Upper lobe of left lung (tissue), 6 donors: ENCODE data around the gene PPP1CC. TPM values are rescaled to one million over a fixed set of nuclear protein-coding genes. Genes with fewer than 3 reads are reported as not detected.

Experiments
- ATAC-seq, 2 donors: fragments of 200-7000 bp; cut with Tn5 transposase; one replicate each; pipeline ENCODE4 v1.9.1; 2022; ENCODE audit warnings: mild to moderate bottlenecking in 2 of 2, moderate library complexity in 2 of 2; ENCODE audit not compliant: low FRiP score in 2 of 2
- DNase-seq, 2 donors: peaks; one replicate each; pipeline ENCODE4 v3.0.0-alpha.2; 2019 to 2020
- H3K27ac ChIP-seq, 4 donors: fragments of 200-600 bp; sonication (generic); one replicate each; pipeline ENCODE4 v1.5.1; 2016 to 2019
- H3K27me3 ChIP-seq, 4 donors: fragments of 200-600 bp; sonication (generic); one replicate each; pipeline ENCODE4 v1.5.1; 2017 to 2019
- H3K36me3 ChIP-seq, 4 donors: fragments of 200-600 bp; sonication (generic); one replicate each; pipeline ENCODE4 v1.5.1; 2016 to 2019
- H3K4me1 ChIP-seq, 4 donors: fragments of 200-600 bp; sonication (generic); one replicate each; pipeline ENCODE4 v1.5.1; 2018 to 2019
- H3K4me3 ChIP-seq, 4 donors: fragments of 200-600 bp; sonication (generic); one replicate each; pipeline ENCODE4 v1.5.1; 2017 to 2019; ENCODE audit warnings: mild to moderate bottlenecking in 2 of 4, moderate library complexity in 1 of 4
- H3K9me3 ChIP-seq, 4 donors: fragments of 200-600 bp; sonication (generic); one replicate each; pipeline ENCODE4 v1.5.1; 2018 to 2019
- CTCF ChIP-seq, 6 experiments: fragments of 450-650 bp in 4 of 6; fragments of 200-600 bp in 2 of 6; sonication (generic) in 2 of 6; IDR thresholded peaks; one replicate each; pipeline ENCODE4 v1.5.1; 2016 to 2019; ENCODE audit warnings: antibody characterized with exemption in 6 of 6
- EP300 ChIP-seq, 4 donors: sonication (generic); formaldehyde crosslinking; IDR thresholded peaks; one replicate each; pipeline ENCODE4 v1.5.1; 2017; ENCODE audit warnings: antibody characterized with exemption in 4 of 4, control low read depth in 2 of 4
- POLR2A ChIP-seq, 4 donors: fragments of 450-650 bp; IDR thresholded peaks; one replicate each; pipeline ENCODE4 v1.5.1; 2016 to 2017; ENCODE audit warnings: antibody characterized with exemption in 4 of 4, mild to moderate bottlenecking in 2 of 4
- POLR2AphosphoS5 ChIP-seq, 2 donors: sonication (generic); formaldehyde crosslinking; IDR thresholded peaks; one replicate each; pipeline ENCODE4 v1.5.1; 2017; ENCODE audit warnings: antibody characterized with exemption in 2 of 2
- WGBS, 2 donors: methylation state at CpG; one replicate each; pipeline ENCODE4 v1.1.5; 2017 to 2018; 5-methylcytosine and 5-hydroxymethylcytosine counted together
- total RNA-seq, 6 donors: library from RNA; depleted of rRNA in 4 of 6; stranded (reverse); fragments of >200 nt in 4 of 6; gene quantifications; one replicate each; pipeline versions ENCODE4 v1.1.0 to v1.2.1, GENCODE V29; 2016 to 2021
- donor health status: DM: no; HTN: no; CAD: no; lungs with moderate emphysema.
- donor health status: DM: no; HTN: yes; CAD: no; lungs with severe emphysema.

The PPP1CC gene
- total RNA-seq, 6 donors from 2014 or later, result 26.0 to 114 (median 85.4) TPM

- 85 to 86% methylated on average over 3 of the region's 3 CpGs for WGBS, 2 donors
- H3K4me1 ChIP-seq, result peaks cover 9 to 18% (median 16%) of the 10 kb centered on the region in 4 donors
Measured at GRCh38 chr12:110696283-110696682, 46.4 kb downstream of the PPP1CC start.

GRCh38 chr12:110694330-110694901 is 48.3 kb downstream of the PPP1CC start:
- Histone ChIP-seq H3K4me3 (no peak overlapping the region), H3K27ac (peak overlapping the region; percentile 29 to 76 (median 66)), H3K4me1 (peaks cover 15 to 25% (median 22%) of the 10 kb centered on the region in 4 donors), H3K36me3 (no peaks in the 10 kb centered on the region), H3K9me3 (no peaks in the 10 kb centered on the region), H3K27me3 (no peaks in the 10 kb centered on the region)
- WGBS, 2 donors, result 61 to 69% methylated on average over 10 to 12 of the region's 12 CpGs
- DNase-seq (peak; percentile 60 to 84), ATAC-seq (peak; percentile 64 to 76)
- TF ChIP-seq POLR2A (IDR thresholded peaks at IDR 0.05), result peak in 1 of 4 donors; percentile 2
- TF ChIP-seq POLR2AphosphoS5 (IDR thresholded peaks at IDR 0.05), result no peak
- no peak for TF ChIP-seq EP300 (IDR thresholded peaks at IDR 0.05)
- TF ChIP-seq CTCF (IDR thresholded peaks at IDR 0.05), result no peak

More at GRCh38 chr12:110696283-110696682, 46.4 kb downstream of the PPP1CC start:
- Histone ChIP-seq H3K27ac (no peak overlapping the region), H3K9me3 (no peaks in the 10 kb centered on the region), H3K4me3 (no peak overlapping the region), H3K36me3 (no peaks in the 10 kb centered on the region), H3K27me3 (no peaks in the 10 kb centered on the region)
- ATAC-seq, result no peak
- no peak for DNase-seq
- TF ChIP-seq POLR2AphosphoS5 (IDR thresholded peaks at IDR 0.05) (no peak), EP300 (IDR thresholded peaks at IDR 0.05) (no peak), CTCF (IDR thresholded peaks at IDR 0.05) (no peak), POLR2A (IDR thresholded peaks at IDR 0.05) (no peak)

GRCh38 chr12:110693731-110694130 is 49.0 kb downstream of the PPP1CC start:
- Histone ChIP-seq H3K4me1 (peaks cover 15 to 25% (median 22%) of the 10 kb centered on the region in 4 donors), H3K27ac (peak overlapping the region; percentile 29 to 76 (median 66)), H3K9me3 (no peaks in the 10 kb centered on the region), H3K36me3 (no peaks in the 10 kb centered on the region), H3K4me3 (no peak overlapping the region), H3K27me3 (peaks cover 0 to 2% (median 0%) of the 10 kb centered on the region in 4 donors)
- DNase-seq (peak in 1 of 2 donors; percentile 69), ATAC-seq (peak in 1 of 2 donors; percentile 41)
- TF ChIP-seq POLR2A (IDR thresholded peaks at IDR 0.05) (no peak), EP300 (IDR thresholded peaks at IDR 0.05) (no peak), POLR2AphosphoS5 (IDR thresholded peaks at IDR 0.05) (no peak), CTCF (IDR thresholded peaks at IDR 0.05) (no peak)
- WGBS, 2 donors, result 53 to 54% methylated on average over 7 of the region's 7 CpGs

GRCh38 chr12:110690127-110690430 is 52.6 kb downstream of the PPP1CC start:
- H3K27ac ChIP-seq, result peak overlapping the region in 3 of 4 donors; percentile 82 to 86 (median 86)
- H3K9me3 ChIP-seq, result no peaks in the 10 kb centered on the region
- no peak for TF ChIP-seq POLR2AphosphoS5 (IDR thresholded peaks at IDR 0.05)
- DNase-seq, result no peak
- peaks cover 14 to 37% (median 25%) of the 10 kb centered on the region in 4 donors for H3K4me1 ChIP-seq
- peaks cover 0 to 6% (median 0%) of the 10 kb centered on the region in 4 donors for H3K27me3 ChIP-seq
- no peak for ATAC-seq
- H3K4me3 ChIP-seq, result no peak overlapping the region
- 66 to 69% methylated on average over 4 of the region's 4 CpGs for WGBS, 2 donors
- no peaks in the 10 kb centered on the region for H3K36me3 ChIP-seq

GRCh38 chr12:110689281-110690126 is 53.2 kb downstream of the PPP1CC start:
- Histone ChIP-seq H3K36me3 (no peaks in the 10 kb centered on the region), H3K27me3 (peaks cover 0 to 6% (median 0%) of the 10 kb centered on the region in 4 donors), H3K27ac (peak overlapping the region; percentile 65 to 86 (median 84)), H3K4me1 (peaks cover 14 to 37% (median 25%) of the 10 kb centered on the region in 4 donors), H3K9me3 (no peaks in the 10 kb centered on the region), H3K4me3 (peak overlapping the region; percentile 33 to 70 (median 60))
- DNase-seq, result peak; percentile 56 to 86
- TF ChIP-seq POLR2AphosphoS5 (IDR thresholded peaks at IDR 0.05) (peak in 1 of 2 donors; percentile 24), CTCF (IDR thresholded peaks at IDR 0.05) (no peak), EP300 (IDR thresholded peaks at IDR 0.05) (peak in 1 of 4 donors; percentile 24), POLR2A (IDR thresholded peaks at IDR 0.05) (peak in 1 of 4 donors; percentile 26)
- ATAC-seq, result peak; percentile 70 to 82
- 3 to 12% methylated on average over 12 to 31 of the region's 38 CpGs for WGBS, 2 donors
